A549 treated with GW870086 at 1 μM for 4 hours (cell line): ENCODE measurements around the gene NDUFAB1. TPM values are rescaled to one million over a fixed set of nuclear protein-coding genes. Genes with fewer than 3 reads are reported as not detected.

ENCODE experiments used
- total RNA-seq: library from RNA; stranded (reverse); fragments of 200-300 nt; extraction: Qiagen RNA extraction; gene quantifications from 5 replicates; pipeline ENCODE4 v1.2.3, GENCODE V29; 2022; ENCODE audit warnings: low read depth

Gene NDUFAB1
- total RNA-seq: 187 to 197 TPM (median 193 TPM) in 5 replicates

DNA sequence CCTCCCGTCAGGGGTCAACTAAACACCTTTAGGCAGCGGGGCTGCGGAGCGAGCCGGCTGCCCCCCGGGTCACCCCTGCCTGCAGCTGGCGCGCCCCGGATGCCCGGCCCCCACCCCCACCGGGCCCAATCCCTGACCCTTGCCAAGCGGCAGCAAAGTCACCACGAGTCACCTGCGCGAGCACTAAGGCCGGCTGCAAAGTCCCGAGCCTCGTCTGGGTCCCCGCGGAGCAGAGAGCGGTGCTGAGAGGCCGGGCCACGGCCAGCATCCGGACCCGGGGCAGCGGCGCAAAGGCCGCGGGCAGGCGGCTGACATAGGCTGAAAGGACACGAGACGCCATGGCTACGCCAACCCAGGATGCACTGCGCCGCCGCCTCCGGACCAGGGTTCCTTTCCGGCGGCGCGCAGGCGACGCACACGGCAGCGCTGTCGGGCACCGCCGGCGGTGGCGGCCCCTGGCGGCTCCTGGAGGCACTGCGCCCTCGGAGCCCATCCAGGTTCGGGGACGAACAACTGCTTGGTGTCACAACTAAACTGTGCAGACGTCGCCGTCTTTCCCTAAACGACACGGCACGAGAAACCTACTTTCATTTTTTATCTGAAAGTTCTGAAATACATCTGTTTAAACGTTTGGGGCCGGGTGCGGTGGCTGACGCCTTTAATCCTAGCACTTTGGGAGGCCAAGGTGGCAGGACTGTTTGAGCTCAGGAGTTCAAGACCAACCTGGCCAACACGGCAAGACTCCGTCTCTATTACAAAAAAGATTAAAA is at the start of gene NDUFAB1:
NDUFAB1 (minus strand) TSS at position 366 of the 770 bp plus-strand sequence; CDS start at position 340, 26 bp downstream.

DNA sequence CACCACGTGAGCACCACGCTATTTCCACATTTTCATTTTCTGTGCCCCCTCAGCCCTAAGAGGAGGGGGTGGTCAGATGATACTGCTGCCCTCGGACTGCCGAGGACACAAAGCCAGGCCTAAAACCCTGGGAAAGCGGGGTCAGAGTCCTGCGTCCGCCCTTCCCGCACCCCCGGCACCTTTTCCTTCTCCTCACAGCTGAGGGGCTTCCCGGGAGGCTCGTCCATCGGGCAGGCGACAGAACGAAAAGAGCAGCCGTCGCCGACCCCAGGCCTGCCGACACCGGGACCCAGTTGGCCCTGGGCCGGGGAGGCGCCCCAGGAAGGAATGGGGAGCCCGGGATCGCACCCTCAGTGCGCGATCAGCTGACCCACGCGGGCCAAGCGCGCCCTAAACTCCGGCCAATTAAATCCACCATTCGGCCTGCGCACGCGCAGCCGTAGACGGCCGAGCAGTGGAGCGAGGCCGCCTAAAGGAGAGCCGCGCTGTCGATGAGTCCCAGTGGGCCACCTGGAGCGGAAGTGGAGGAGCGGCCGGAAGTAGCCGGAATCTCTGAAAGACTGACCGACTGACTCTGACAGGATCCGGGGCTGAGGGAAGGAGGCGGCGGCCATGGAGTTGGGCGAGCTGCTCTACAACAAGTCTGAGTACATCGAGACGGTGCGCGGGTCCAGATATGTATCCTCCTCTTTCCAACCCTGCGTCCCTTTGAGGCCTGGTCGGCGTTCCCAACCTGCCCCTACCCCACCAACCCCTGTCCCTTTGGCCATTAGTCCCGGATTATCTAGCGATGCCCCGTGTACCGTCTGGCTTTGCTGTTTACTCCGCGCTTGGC is 45.0 kb upstream of the NDUFAB1 start, which contains the start of the genes DCTN5 and PALB2:
DCTN5 (plus strand) TSS at position 536 of the 835 bp plus-strand sequence; CDS start at position 613, 77 bp downstream.
PALB2 (minus strand) TSS at position 380 of the 835 bp plus-strand sequence; CDS start at position 227, 153 bp downstream.

DNA sequence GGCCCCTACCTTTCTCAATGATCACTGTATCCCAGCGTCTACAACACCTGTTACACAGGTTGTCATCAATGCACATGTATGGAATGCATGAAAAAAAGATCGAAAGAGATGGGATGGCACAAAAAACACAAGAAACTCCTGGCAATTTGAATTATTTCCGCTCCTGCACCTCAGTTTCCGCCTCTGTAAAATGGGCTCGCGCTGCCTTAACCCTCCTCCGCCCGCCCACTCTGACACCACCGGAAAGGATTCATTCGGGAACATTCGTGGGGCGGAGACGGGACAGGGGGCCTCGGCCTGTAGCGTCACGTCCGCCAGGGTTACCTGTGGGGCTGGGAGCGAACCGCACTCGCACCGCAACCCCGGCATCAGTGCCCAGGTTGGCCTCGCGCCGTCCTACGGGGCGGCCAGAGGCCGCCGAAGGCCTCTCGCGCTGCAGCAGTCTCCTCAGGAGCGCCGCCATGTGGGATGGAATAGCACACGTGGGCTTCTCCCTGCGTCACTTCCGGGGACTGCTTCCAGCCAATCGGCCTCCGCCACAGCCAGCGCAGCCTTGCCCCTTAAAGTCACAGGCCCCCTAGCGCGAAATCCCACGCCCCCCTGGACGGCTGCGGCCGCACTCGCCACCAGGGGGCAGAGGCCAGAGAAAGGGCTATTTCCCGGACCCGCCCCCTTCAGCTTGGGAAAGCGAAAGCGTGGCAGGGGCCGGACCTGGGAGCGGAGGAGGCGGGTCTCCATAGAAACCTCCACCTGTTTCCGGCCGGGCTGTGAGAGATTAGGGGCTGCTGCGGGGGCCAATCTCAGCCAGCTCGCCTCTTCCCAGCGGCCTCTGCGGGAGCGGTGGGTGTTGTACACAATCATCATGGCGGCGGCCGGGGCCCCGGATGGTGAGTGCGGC is 39.0 kb downstream of the NDUFAB1 start, which contains the start of the genes EARS2 and UBFD1:
EARS2 (minus strand) TSS at position 470 of the 898 bp plus-strand sequence; CDS start at position 463, 7 bp downstream.
UBFD1 (plus strand) TSS at position 847 of the 898 bp plus-strand sequence; CDS start at position 863, 16 bp downstream.

Other genes starting within 250 kb of the NDUFAB1 start
- 14.8 to 18.1 TPM (median 17.8 TPM) in 5 replicates for gene COG7, start 143.1 kb downstream of the NDUFAB1 start, total RNA-seq
- 23.9 to 32.0 TPM (median 27.2 TPM) in 5 replicates for gene GGA2, start 85.8 kb downstream of the NDUFAB1 start, total RNA-seq
- 23.7 to 34.6 TPM (median 30.4 TPM) in 5 replicates for gene EARS2, start 39.0 kb downstream of the NDUFAB1 start, total RNA-seq
- 42.7 to 54.1 TPM (median 47.8 TPM) in 5 replicates for gene UBFD1, start 38.6 kb downstream of the NDUFAB1 start, total RNA-seq
- 9.4 to 12.4 TPM (median 10.5 TPM) in 5 replicates for gene PALB2, start 45.0 kb upstream of the NDUFAB1 start, total RNA-seq
- 67.9 to 75.7 TPM (median 74.1 TPM) in 5 replicates for gene DCTN5, start 45.1 kb upstream of the NDUFAB1 start, total RNA-seq
- 139 to 174 TPM (median 163 TPM) in 5 replicates for gene PLK1, start 82.6 kb upstream of the NDUFAB1 start, total RNA-seq
- not detected in 5 replicates for gene ERN2, start 116.9 kb upstream of the NDUFAB1 start, total RNA-seq
- not detected in 5 replicates for gene CHP2, start 158.7 kb upstream of the NDUFAB1 start, total RNA-seq
- gene PRKCB, start 239.7 kb upstream of the NDUFAB1 start, total RNA-seq: 0.13 to 0.33 TPM (median 0.21 TPM) in 5 replicates